PFSK-1 (cell line): ENCODE results near the gene RMI1.

Experiments used
- FOXP2 ChIP-seq: optimal IDR thresholded peaks from 2 replicates; pipeline ENCODE3; 2011; ENCODE audit warnings: borderline replicate concordance, control low read depth, inconsistent platforms; ENCODE audit not compliant: insufficient read depth; ENCODE audit errors: extremely low read length, extremely low read depth
- POLR2AphosphoS5 ChIP-seq: IDR thresholded peaks from 2 replicates; pipeline ENCODE4 v1.6.1; 2012; ENCODE audit warnings: low read depth, mild to moderate bottlenecking, control low read depth, low read length, moderate library complexity
- SIN3A ChIP-seq: IDR thresholded peaks from 2 replicates; pipeline ENCODE4 v1.6.1; 2012; ENCODE audit warnings: mild to moderate bottlenecking, low read length, moderate library complexity, borderline replicate concordance; ENCODE audit not compliant: insufficient read depth
- TAF1 ChIP-seq: IDR thresholded peaks from 2 replicates; pipeline ENCODE4 v1.6.1; 2012; ENCODE audit warnings: low read length, control low read depth, borderline replicate concordance; ENCODE audit not compliant: insufficient read depth
- TF ChIP-seq, protein P1 (sequence below), 2 experiments: IDR thresholded peaks; 2 replicates each; pipeline versions ENCODE4 v1.6.1 to v1.8.0; 2011 to 2012; ENCODE audit warnings: low read depth in 2 of 2, low read length in 2 of 2, control low read depth in 1 of 2, inconsistent platforms in 1 of 2, mild to moderate bottlenecking in 1 of 2, moderate library complexity in 1 of 2; ENCODE audit not compliant: insufficient read depth in 1 of 2

Gene RMI1

GRCh38 chr9:84024041-84024575 lies 43.5 kb downstream of the RMI1 start:
- TF ChIP-seq TAF1: no peak
- TF ChIP-seq SIN3A: no peak
- TF ChIP-seq FOXP2: no peak
- TF ChIP-seq POLR2AphosphoS5: no peak
- TF ChIP-seq, protein P1, sequence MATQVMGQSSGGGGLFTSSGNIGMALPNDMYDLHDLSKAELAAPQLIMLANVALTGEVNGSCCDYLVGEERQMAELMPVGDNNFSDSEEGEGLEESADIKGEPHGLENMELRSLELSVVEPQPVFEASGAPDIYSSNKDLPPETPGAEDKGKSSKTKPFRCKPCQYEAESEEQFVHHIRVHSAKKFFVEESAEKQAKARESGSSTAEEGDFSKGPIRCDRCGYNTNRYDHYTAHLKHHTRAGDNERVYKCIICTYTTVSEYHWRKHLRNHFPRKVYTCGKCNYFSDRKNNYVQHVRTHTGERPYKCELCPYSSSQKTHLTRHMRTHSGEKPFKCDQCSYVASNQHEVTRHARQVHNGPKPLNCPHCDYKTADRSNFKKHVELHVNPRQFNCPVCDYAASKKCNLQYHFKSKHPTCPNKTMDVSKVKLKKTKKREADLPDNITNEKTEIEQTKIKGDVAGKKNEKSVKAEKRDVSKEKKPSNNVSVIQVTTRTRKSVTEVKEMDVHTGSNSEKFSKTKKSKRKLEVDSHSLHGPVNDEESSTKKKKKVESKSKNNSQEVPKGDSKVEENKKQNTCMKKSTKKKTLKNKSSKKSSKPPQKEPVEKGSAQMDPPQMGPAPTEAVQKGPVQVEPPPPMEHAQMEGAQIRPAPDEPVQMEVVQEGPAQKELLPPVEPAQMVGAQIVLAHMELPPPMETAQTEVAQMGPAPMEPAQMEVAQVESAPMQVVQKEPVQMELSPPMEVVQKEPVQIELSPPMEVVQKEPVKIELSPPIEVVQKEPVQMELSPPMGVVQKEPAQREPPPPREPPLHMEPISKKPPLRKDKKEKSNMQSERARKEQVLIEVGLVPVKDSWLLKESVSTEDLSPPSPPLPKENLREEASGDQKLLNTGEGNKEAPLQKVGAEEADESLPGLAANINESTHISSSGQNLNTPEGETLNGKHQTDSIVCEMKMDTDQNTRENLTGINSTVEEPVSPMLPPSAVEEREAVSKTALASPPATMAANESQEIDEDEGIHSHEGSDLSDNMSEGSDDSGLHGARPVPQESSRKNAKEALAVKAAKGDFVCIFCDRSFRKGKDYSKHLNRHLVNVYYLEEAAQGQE (IDR thresholded peaks at IDR 0.05; ENCODE audit: insufficient read depth in 1 of 2, low read depth in 2 of 2, low read length in 2 of 2): no peak

DNA sequence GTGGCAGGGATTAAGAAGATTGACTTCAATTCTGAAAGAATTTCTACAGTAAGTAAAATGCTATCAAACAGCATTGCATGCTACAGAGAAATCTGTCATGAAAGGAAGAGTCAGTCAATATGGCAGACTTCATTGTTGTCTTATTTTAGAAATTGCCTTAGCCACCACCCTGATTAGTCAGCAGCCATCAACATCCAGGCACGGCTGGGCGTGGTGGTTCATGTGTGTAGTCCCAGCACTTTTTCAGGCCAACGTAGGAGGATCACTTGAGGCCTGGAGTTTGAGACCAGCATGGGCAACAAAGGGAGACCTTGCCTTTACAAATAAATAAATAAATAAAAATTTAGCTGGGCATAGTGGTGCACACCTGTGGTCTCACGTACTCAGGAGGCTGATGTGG lies 46.6 kb downstream of the RMI1 start:
- TF ChIP-seq POLR2AphosphoS5 (no peak), TAF1 (no peak), FOXP2 (no peak), SIN3A (no peak)
- TF ChIP-seq, protein P1 (IDR thresholded peaks at IDR 0.05; ENCODE audit: insufficient read depth in 1 of 2, low read depth in 2 of 2, low read length in 2 of 2): no peak

DNA sequence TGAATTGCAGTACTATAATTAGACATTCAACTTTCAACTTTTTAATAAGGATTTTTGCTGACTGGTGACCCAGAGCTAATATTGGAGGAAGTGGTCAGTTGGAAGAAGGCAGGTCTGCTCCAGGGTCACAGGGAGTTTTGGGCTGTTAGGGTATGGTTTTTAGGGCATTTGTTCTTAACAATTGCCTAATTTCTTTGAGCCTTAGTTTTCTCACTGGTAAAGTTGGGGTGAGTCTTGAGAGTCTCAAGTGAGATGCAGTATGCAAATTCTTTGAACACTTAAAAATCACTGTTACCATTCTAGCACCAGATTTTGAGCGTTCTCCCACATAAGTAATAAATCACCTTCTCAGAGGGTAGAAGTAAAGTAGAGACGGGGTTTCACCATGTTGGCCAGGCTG lies 50.9 kb downstream of the RMI1 start:
- no peak for TF ChIP-seq POLR2AphosphoS5
- TF ChIP-seq, protein P1 (IDR thresholded peaks at IDR 0.05; ENCODE audit: insufficient read depth in 1 of 2, low read depth in 2 of 2, low read length in 2 of 2): no peak
- TF ChIP-seq TAF1: no peak
- no peak for TF ChIP-seq SIN3A
- no peak for TF ChIP-seq FOXP2

- TF ChIP-seq FOXP2 (no peak), POLR2AphosphoS5 (no peak), TAF1 (no peak)
- TF ChIP-seq, protein P1 (IDR thresholded peaks at IDR 0.05; ENCODE audit: insufficient read depth in 1 of 2, low read depth in 2 of 2, low read length in 2 of 2): no peak
Observed at GRCh38 chr9:84045481-84046097, 65.0 kb downstream of the RMI1 start.
